PFSK-1 (cell line): ENCODE data around the gene PDZD7.
A peak's percentile ranks its signal among the peaks of the same experiment; 100 is the strongest.

Experiments
- FOXP2 ChIP-seq: optimal IDR thresholded peaks from 2 replicates; pipeline ENCODE3; 2011; ENCODE audit warnings: borderline replicate concordance, control low read depth, inconsistent platforms; ENCODE audit not compliant: insufficient read depth; ENCODE audit errors: extremely low read length, extremely low read depth
- POLR2AphosphoS5 ChIP-seq: IDR thresholded peaks from 2 replicates; pipeline ENCODE4 v1.6.1; 2012; ENCODE audit warnings: low read depth, mild to moderate bottlenecking, control low read depth, low read length, moderate library complexity
- REST ChIP-seq, 2 experiments: IDR thresholded peaks; 2 replicates each; pipeline versions ENCODE4 v1.6.1 to v1.8.0; 2011 to 2012; ENCODE audit warnings: low read depth in 2 of 2, low read length in 2 of 2, control low read depth in 1 of 2, inconsistent platforms in 1 of 2, mild to moderate bottlenecking in 1 of 2, moderate library complexity in 1 of 2; ENCODE audit not compliant: insufficient read depth in 1 of 2
- SIN3A ChIP-seq: IDR thresholded peaks from 2 replicates; pipeline ENCODE4 v1.6.1; 2012; ENCODE audit warnings: mild to moderate bottlenecking, low read length, moderate library complexity, borderline replicate concordance; ENCODE audit not compliant: insufficient read depth
- TAF1 ChIP-seq: IDR thresholded peaks from 2 replicates; pipeline ENCODE4 v1.6.1; 2012; ENCODE audit warnings: low read length, control low read depth, borderline replicate concordance; ENCODE audit not compliant: insufficient read depth

Gene PDZD7

GRCh38 chr10:101000915-101001658 is 29.8 kb downstream of the PDZD7 start:
- TF ChIP-seq TAF1 = peak; percentile 61; the same call in 1 of the 2 replicates
- TF ChIP-seq POLR2AphosphoS5 = peak; percentile 47; the same call in 1 of the 2 replicates
- TF ChIP-seq REST (IDR thresholded peaks at IDR 0.05; ENCODE audit: insufficient read depth in 1 of 2, low read depth in 2 of 2, low read length in 2 of 2) = no peak
- TF ChIP-seq FOXP2 = no peak
- TF ChIP-seq SIN3A = peak; percentile 67; the same call in 1 of the 2 replicates

- TF ChIP-seq SIN3A (0 out of 2 replicates have a peak, but pooled peaks have one; percentile 30), POLR2AphosphoS5 (no peak), FOXP2 (no peak), TAF1 (no peak), REST (IDR thresholded peaks at IDR 0.05; ENCODE audit: insufficient read depth in 1 of 2, low read depth in 2 of 2, low read length in 2 of 2) (no peak)
Measured at GRCh38 chr10:101000127-101000914, 30.6 kb downstream of the PDZD7 start.

DNA sequence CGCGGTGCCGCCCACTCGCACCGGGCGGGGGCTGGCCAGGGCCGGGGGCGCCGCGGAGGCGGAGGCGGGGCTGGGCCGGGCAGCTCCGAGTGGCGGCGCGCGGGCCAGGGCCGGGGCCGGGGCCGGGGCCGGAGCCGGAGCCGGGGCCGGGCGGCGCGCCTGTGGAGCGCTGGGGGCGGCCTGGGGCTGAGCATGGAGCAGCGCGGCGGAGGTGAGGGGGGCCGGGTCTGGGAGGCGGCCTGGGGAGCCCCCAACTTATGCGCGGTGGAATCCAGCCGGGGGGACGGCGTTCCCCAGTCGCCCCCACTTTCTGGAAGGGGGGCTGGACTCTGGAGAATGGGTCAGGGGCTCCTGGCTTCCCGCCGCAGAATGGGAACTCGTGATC is 31.2 kb downstream of the PDZD7 start, which contains the start of gene LZTS2:
Gene LZTS2, plus strand, starts transcription at position 67 of the 385 bp plus-strand sequence. CDS start 2,731 bp downstream, outside the sequence.
- TF ChIP-seq SIN3A (no peak; the same call in 1 of the 2 replicates), TAF1 (no peak), FOXP2 (no peak), REST (IDR thresholded peaks at IDR 0.05; ENCODE audit: insufficient read depth in 1 of 2, low read depth in 2 of 2, low read length in 2 of 2) (no peak), POLR2AphosphoS5 (no peak)

DNA sequence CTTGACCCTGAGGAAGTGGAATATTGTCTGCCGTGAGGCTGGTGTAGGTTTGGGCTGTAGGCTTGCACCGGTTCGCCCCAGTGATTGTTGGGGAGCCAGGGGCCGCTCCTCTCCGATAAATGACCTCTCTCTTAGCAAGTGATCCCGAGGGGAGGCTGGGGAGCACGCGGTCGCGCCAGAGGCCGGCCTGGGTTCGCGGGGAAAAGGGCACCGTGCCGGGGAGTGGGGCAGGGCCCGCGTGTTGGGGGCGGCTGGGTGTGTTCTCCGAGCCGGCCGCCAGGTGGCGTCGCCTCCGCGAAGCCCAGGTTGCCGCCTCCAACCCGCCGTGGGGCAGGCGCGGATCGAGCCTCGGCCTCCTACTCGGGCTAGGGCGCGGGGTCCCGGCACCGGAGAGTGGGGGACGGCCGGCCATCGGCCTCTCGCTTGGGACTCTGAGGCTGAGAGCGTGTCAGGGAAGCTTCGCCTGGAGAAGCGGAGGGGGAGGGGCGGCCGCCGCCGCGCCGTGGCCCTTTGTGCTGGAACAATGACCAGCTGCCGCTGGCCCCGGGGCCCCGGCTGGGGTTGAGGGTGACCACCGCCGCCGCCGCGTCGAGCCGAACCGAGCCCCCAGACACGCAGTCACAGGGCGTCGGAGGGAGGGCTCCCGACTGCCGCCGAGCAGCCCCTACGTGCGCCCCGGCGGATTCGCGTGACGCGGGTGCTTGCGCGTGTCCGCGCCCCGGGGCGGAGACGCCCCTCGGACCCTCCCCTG is 31.8 kb downstream of the PDZD7 start:
- TF ChIP-seq TAF1 (peak; percentile 71; the same call in 1 of the 2 replicates), SIN3A (peak; percentile 25; the same call in 1 of the 2 replicates), REST (IDR thresholded peaks at IDR 0.05; ENCODE audit: insufficient read depth in 1 of 2, low read depth in 2 of 2, low read length in 2 of 2) (no peak), POLR2AphosphoS5 (peak; percentile 55), FOXP2 (no peak)
